PC-9 (cell line): Measurements from ENCODE around the gene DNAJC7. TPM values are rescaled to one million over a fixed set of nuclear protein-coding genes. Genes with fewer than 3 reads are reported as not detected.

Experiments
- BruUV-seq: library from RNA; stranded (reverse); fragments of 400-500 nt; replicated peaks from 2 replicates; lab custom pipeline; 2021; lab: Mats Ljungman, UMichigan
- CTCF ChIA-PET: fragments of 300-600 bp; sonication (Branson Sonifier 250); formaldehyde crosslinking; loops from one replicate; lab custom pipeline; 2022; ENCODE audit warnings: antibody characterized with exemption; lab: Charles Lee
- POLR2A ChIA-PET: fragments of 300-600 bp; sonication (Branson Sonifier 250); formaldehyde crosslinking; loops from one replicate; lab custom pipeline; 2022; ENCODE audit warnings: antibody characterized with exemption; ENCODE audit not compliant: unreplicated experiment; lab: Charles Lee
- DNase-seq, 2 experiments: peaks; one replicate each; pipeline versions ENCODE4 v3.0.0 to v3.0.0-alpha.2; 2015 to 2022; ENCODE audit warnings: mixed read lengths in 1 of 2
- H2AFZ ChIP-seq: fragments of 200-600 bp; sonication (generic); 2 replicates; pipeline ENCODE4 v1.8.1; 2017; ENCODE audit warnings: antibody characterized with exemption
- H3F3A ChIP-seq: fragments of 200-600 bp; sonication (generic); 2 replicates; pipeline ENCODE4 v1.8.1; 2017; ENCODE audit warnings: antibody characterized with exemption, mild to moderate bottlenecking, low read depth; ENCODE audit not compliant: insufficient read depth
- H3K27ac ChIP-seq: fragments of 200-600 bp; sonication (generic); 2 replicates; pipeline ENCODE4 v1.6.1; 2016; ENCODE audit warnings: mixed run types
- H3K27me3 ChIP-seq: fragments of 200-600 bp; sonication (generic); 2 replicates; pipeline ENCODE4 v1.6.1; 2016; ENCODE audit warnings: low read depth, mixed run types; ENCODE audit not compliant: insufficient read depth
- H3K36me3 ChIP-seq: fragments of 200-600 bp; sonication (generic); 2 replicates; pipeline ENCODE4 v1.6.1; 2016; ENCODE audit warnings: low read depth, mixed run types
- H3K4me1 ChIP-seq: fragments of 200-600 bp; sonication (generic); replicated peaks from 2 replicates; pipeline ENCODE4 v1.6.1; 2016; ENCODE audit warnings: mixed run types; ENCODE audit not compliant: insufficient read depth
- H3K4me2 ChIP-seq: fragments of 200-600 bp; sonication (generic); 2 replicates; pipeline ENCODE4 v1.6.1; 2017; ENCODE audit warnings: mixed run types
- H3K4me3 ChIP-seq: fragments of 200-600 bp; sonication (generic); 2 replicates; pipeline ENCODE4 v1.6.1; 2016; ENCODE audit warnings: mixed run types
- H3K79me2 ChIP-seq: fragments of 200-600 bp; sonication (generic); 2 replicates; pipeline ENCODE4 v1.6.1; 2017; ENCODE audit warnings: low read depth, mixed run types
- H3K9me2 ChIP-seq: fragments of 200-600 bp; sonication (generic); 2 replicates; pipeline ENCODE4 v1.8.1; 2017; ENCODE audit warnings: mild to moderate bottlenecking; ENCODE audit not compliant: insufficient read depth
- H3K9me3 ChIP-seq: fragments of 200-600 bp; sonication (generic); 2 replicates; pipeline ENCODE4 v1.8.1; 2016; ENCODE audit warnings: low read depth; ENCODE audit not compliant: insufficient read depth
- H4K20me1 ChIP-seq: fragments of 200-600 bp; sonication (generic); 2 replicates; pipeline ENCODE4 v1.8.1; 2017; ENCODE audit not compliant: insufficient read depth
- CTCF ChIP-seq: fragments of 200-600 bp; sonication (generic); conservative IDR thresholded peaks from 2 replicates; pipeline ENCODE4 v1.6.1; 2017; ENCODE audit warnings: mixed run types, antibody characterized with exemption, mild to moderate bottlenecking, moderate library complexity
- EZH2 ChIP-seq: fragments of 200-600 bp; sonication (generic); IDR thresholded peaks from 2 replicates; pipeline ENCODE4 v1.8.0; 2017; ENCODE audit warnings: antibody characterized with exemption, low read depth
- intact Hi-C: fragments of 100-400 bp; cut with micrococcal nuclease; formaldehyde crosslinking; loops from one replicate; pipeline ENCODE4 v1.10.0; 2022; ENCODE audit not compliant: unreplicated experiment
- total RNA-seq: library from RNA; stranded (reverse); gene quantifications from 2 replicates; pipeline ENCODE4 v1.2.3, GENCODE V29; 2021

DNAJC7 gene
- total RNA-seq, 1 experiment from 2014 or later = 96.1 TPM

DNA sequence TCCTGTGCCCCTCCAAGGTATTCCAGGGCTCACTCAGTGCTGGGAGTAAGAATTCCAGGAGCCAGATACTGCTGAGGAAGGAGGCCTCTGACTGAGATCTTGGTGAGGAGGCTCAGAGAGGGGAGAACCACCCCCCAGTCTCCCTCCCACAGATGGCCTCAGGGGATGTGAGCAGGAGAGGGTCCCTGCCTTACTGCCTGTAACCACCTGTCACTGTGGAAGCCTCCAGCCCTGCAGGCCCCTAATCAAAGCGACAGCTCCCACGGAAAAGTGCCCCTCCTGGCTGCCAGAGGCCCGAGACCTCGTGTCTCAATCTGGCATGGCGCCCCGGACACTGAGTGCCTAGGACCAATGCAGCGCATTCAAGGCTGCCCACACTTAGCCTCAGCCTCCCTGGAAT is 40.8 kb upstream of the DNAJC7 start:
- no peak overlapping the region for H2AFZ ChIP-seq
- ChIA-PET POLR2A (no interaction called here), CTCF (no interaction called here)
- H3K79me2 ChIP-seq = no peaks in the 10 kb centered on the region
- no peaks in the 10 kb centered on the region for H3K36me3 ChIP-seq
- no peak overlapping the region for H3K27ac ChIP-seq
- H3K9me2 ChIP-seq = no peaks in the 10 kb centered on the region
- H3K4me1 ChIP-seq = no peaks in the 10 kb centered on the region
- no peak for DNase-seq
- TF ChIP-seq EZH2 = no peak
- no peaks in the 10 kb centered on the region for H4K20me1 ChIP-seq
- H3K4me2 ChIP-seq = no peak overlapping the region
- peaks cover 20% of the 10 kb centered on the region; the same call in 1 of the 2 replicates for H3K27me3 ChIP-seq
- intact Hi-C loops = no loop called here
- H3K9me3 ChIP-seq = no peaks in the 10 kb centered on the region
- no TSS peak for BruUV-seq
- H3F3A ChIP-seq = no peaks in the 10 kb centered on the region
- no peak overlapping the region for H3K4me3 ChIP-seq

- H3K27ac ChIP-seq = no peak overlapping the region
- DNase-seq = no peak
- no peaks in the 10 kb centered on the region for H3K79me2 ChIP-seq
- H2AFZ ChIP-seq = no peak overlapping the region
- H4K20me1 ChIP-seq = no peaks in the 10 kb centered on the region
- no peaks in the 10 kb centered on the region for H3K9me2 ChIP-seq
- BruUV-seq = no TSS peak
- intact Hi-C loops = no loop called here
- H3K4me1 ChIP-seq = no peaks in the 10 kb centered on the region
- TF ChIP-seq EZH2 (no peak), CTCF (no peak)
- no peaks in the 10 kb centered on the region for H3K36me3 ChIP-seq
- peaks cover 27% of the 10 kb centered on the region; the same call in 1 of the 2 replicates for H3K27me3 ChIP-seq
- no peak overlapping the region for H3K4me3 ChIP-seq
- ChIA-PET CTCF (no interaction called here), POLR2A (no interaction called here)
- H3K4me2 ChIP-seq = no peak overlapping the region
- H3K9me3 ChIP-seq = no peaks in the 10 kb centered on the region
- H3F3A ChIP-seq = no peaks in the 10 kb centered on the region
These were observed 39.4 kb upstream of the DNAJC7 start for GRCh38 chr17:42056635-42057034.

DNA sequence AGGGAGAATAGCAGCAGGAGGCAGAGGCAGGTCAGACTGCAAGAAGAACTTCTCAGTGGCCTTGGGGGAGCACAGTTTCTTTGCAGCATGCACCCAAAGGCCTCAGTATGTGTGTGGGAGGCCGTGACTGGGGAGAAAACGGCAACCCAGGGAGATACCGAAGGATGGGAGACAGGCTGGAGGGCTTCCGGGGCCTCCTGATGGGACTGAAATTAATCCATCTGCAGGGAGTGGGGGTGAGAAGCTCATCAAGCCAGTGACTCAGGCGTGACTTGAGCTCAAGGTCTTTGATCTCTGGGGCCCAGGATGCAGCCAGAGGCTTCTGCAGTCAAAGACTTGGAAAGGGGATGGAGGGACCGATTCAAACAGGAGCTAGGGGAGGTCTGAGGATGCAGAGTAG is 38.3 kb upstream of the DNAJC7 start:
- no peak for DNase-seq
- H3K36me3 ChIP-seq = no peaks in the 10 kb centered on the region
- no peaks in the 10 kb centered on the region for H3K9me2 ChIP-seq
- TF ChIP-seq EZH2 = no peak
- peaks cover 27% of the 10 kb centered on the region; the same call in 1 of the 2 replicates for H3K27me3 ChIP-seq
- no peaks in the 10 kb centered on the region for H3K9me3 ChIP-seq
- no peak overlapping the region for H3K4me2 ChIP-seq
- H3F3A ChIP-seq = no peaks in the 10 kb centered on the region
- H3K4me3 ChIP-seq = no peak overlapping the region
- ChIA-PET POLR2A (no interaction called here), CTCF (no interaction called here)
- 0 out of 2 replicates have a peak, but pooled peaks cover 3% of the 10 kb centered on the region for H3K4me1 ChIP-seq
- intact Hi-C loops = no loop called here
- no peak overlapping the region for H3K27ac ChIP-seq
- H4K20me1 ChIP-seq = no peaks in the 10 kb centered on the region
- no peak overlapping the region for H2AFZ ChIP-seq
- BruUV-seq = no TSS peak
- H3K79me2 ChIP-seq = no peaks in the 10 kb centered on the region

DNA sequence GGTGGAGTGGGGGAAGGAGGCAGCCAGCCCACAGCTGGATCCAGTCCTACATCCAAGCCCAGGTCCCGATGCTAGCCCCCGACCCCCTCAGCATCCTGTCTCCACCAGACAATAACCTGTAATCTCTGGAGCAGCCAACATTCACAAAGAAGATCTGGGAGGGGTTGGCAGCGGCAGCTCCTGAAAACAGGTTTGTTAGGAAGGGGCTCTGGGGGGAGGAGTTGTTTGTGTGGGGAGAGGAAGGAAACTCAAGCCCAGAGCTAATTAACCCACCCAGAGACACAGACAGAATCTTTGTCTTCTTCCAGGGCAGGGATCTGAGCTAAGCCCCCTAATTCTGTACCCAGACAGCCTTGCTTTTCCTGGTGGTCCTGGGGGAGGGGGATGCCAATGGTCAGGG is 37.8 kb upstream of the DNAJC7 start:
- Histone ChIP-seq H4K20me1 (no peaks in the 10 kb centered on the region), H3K27ac (no peak overlapping the region), H3K4me3 (no peak overlapping the region), H3K4me1 (0 out of 2 replicates have a peak, but pooled peaks cover 3% of the 10 kb centered on the region), H3K36me3 (no peaks in the 10 kb centered on the region), H3K9me2 (no peaks in the 10 kb centered on the region), H3K27me3 (peaks cover 27% of the 10 kb centered on the region; the same call in 1 of the 2 replicates), H3K9me3 (no peaks in the 10 kb centered on the region), H3K79me2 (no peaks in the 10 kb centered on the region), H3K4me2 (no peak overlapping the region), H3F3A (no peaks in the 10 kb centered on the region), H2AFZ (no peak overlapping the region)
- DNase-seq = no peak
- ChIA-PET CTCF (no interaction called here), POLR2A (no interaction called here)
- no peak for TF ChIP-seq CTCF
- no peak for TF ChIP-seq EZH2
- intact Hi-C loops = no loop called here
- BruUV-seq = no TSS peak
